ENCODE data around the gene TEX101.

The TEX101 gene

GRCh38 chr19:43467276-43467675 lies 52.6 kb downstream of the TEX101 start:
- no peak overlapping the region for H3K27ac ChIP-seq
- TF ChIP-seq CTCF (conservative IDR thresholded peaks at IDR 0.05): no peak

- TF ChIP-seq CTCF (conservative IDR thresholded peaks at IDR 0.05): no peak
- no peak overlapping the region for H3K27ac ChIP-seq
These were observed 53.0 kb downstream of the TEX101 start for GRCh38 chr19:43467730-43468129.

Measured in VCaP (cell line).